SK-N-SH treated with all-trans-retinoic acid at 6 μM for 48 hours (cell line): ENCODE data around the gene FAM210A.
"Not testable (repeated sequence)": the region's sequence is repeated elsewhere in the genome, so short reads cannot be mapped to it uniquely, and the experiment has no call there.

Experiments
- ATAC-seq: fragments of 200-7000 bp; cut with Tn5 transposase; 3 replicates; pipeline ENCODE4 v1.9.1; 2020; ENCODE audit warnings: mild to moderate bottlenecking, moderate library complexity
- ARNTL ChIP-seq: fragments of 450-650 bp; formaldehyde crosslinking; IDR thresholded peaks from 2 replicates; pipeline ENCODE4 v1.5.0; 2020; ENCODE audit warnings: low read depth, mild to moderate bottlenecking, moderate library complexity, borderline replicate concordance
- BACH2 ChIP-seq: fragments of 250-450 bp; sonication (Bioruptor Pico); IDR thresholded peaks from 2 replicates; pipeline ENCODE4 v1.9.0; 2021; ENCODE audit warnings: mild to moderate bottlenecking, borderline replicate concordance
- CSDC2 ChIP-seq: fragments of 250-450 bp; sonication (Bioruptor Pico); IDR thresholded peaks from 2 replicates; pipeline ENCODE4 v1.5.0; 2020; ENCODE audit warnings: mild to moderate bottlenecking, moderate library complexity
- ESRRG ChIP-seq: fragments of 250-450 bp; sonication (Bioruptor Pico); IDR thresholded peaks from 2 replicates; pipeline ENCODE4 v1.6.1; 2021; ENCODE audit warnings: mild to moderate bottlenecking
- GLIS3 ChIP-seq: fragments of 250-450 bp; sonication (Bioruptor Pico); IDR thresholded peaks from 2 replicates; pipeline ENCODE4 v1.5.0; 2020; ENCODE audit warnings: mild to moderate bottlenecking, moderate library complexity
- ISL1 ChIP-seq: fragments of 250-450 bp; sonication (Bioruptor Pico); IDR thresholded peaks from 2 replicates; pipeline ENCODE4 v2.1.2; 2022; ENCODE audit warnings: mild to moderate bottlenecking, moderate library complexity
- OSR1 ChIP-seq: fragments of 250-450 bp; sonication (Bioruptor Pico); IDR thresholded peaks from 2 replicates; pipeline ENCODE4 v1.8.0; 2022; ENCODE audit warnings: moderate library complexity, mild to moderate bottlenecking, inconsistent platforms
- PPARA ChIP-seq: fragments of 250-450 bp; sonication (Bioruptor Pico); IDR thresholded peaks from 2 replicates; pipeline ENCODE4 v1.5.0; 2020; ENCODE audit warnings: mild to moderate bottlenecking, borderline replicate concordance
- RARB ChIP-seq: fragments of 250-450 bp; sonication (Bioruptor Pico); IDR thresholded peaks from 2 replicates; pipeline ENCODE4 v1.8.0; 2021; ENCODE audit warnings: mild to moderate bottlenecking, moderate library complexity
- SNAI2 ChIP-seq: fragments of 250-450 bp; sonication (Bioruptor Pico); IDR thresholded peaks from 2 replicates; pipeline ENCODE4 v1.5.0; 2020; ENCODE audit warnings: mild to moderate bottlenecking, moderate library complexity
- TCF4 ChIP-seq: fragments of 250-450 bp; sonication (Bioruptor Pico); IDR thresholded peaks from 2 replicates; pipeline ENCODE4 v1.8.0; 2021; ENCODE audit warnings: mild to moderate bottlenecking, moderate library complexity, borderline replicate concordance
- ZC3H10 ChIP-seq: fragments of 250-450 bp; sonication (Bioruptor Pico); IDR thresholded peaks from 2 replicates; pipeline ENCODE4 v1.5.1; 2021; ENCODE audit warnings: mild to moderate bottlenecking, moderate library complexity
- ZFP3 ChIP-seq: fragments of 250-450 bp; sonication (Bioruptor Pico); IDR thresholded peaks from 2 replicates; pipeline ENCODE4 v1.5.0; 2020; ENCODE audit warnings: mild to moderate bottlenecking, moderate library complexity
- ZNF565 ChIP-seq: fragments of 450-650 bp; formaldehyde crosslinking; conservative IDR thresholded peaks from 2 replicates; pipeline ENCODE4 v1.5.0; 2020; ENCODE audit warnings: low read depth, mild to moderate bottlenecking, moderate library complexity
- ZNF70 ChIP-seq: fragments of 450-650 bp; formaldehyde crosslinking; IDR thresholded peaks from 2 replicates; pipeline ENCODE4 v1.5.0; 2020; ENCODE audit warnings: mild to moderate bottlenecking, moderate library complexity
- ZNF8 ChIP-seq: fragments of 450-650 bp; formaldehyde crosslinking; IDR thresholded peaks from 2 replicates; pipeline ENCODE4 v1.5.0; 2020; ENCODE audit warnings: mild to moderate bottlenecking, moderate library complexity
- TF ChIP-seq, protein P1 (sequence below): fragments of 250-450 bp; sonication (Bioruptor Pico); IDR thresholded peaks from 2 replicates; pipeline ENCODE4 v1.5.0; 2020; ENCODE audit warnings: mild to moderate bottlenecking, moderate library complexity
- TF ChIP-seq, protein P2 (sequence below): fragments of 250-450 bp; sonication (Bioruptor Pico); IDR thresholded peaks from 2 replicates; pipeline ENCODE4 v1.5.1; 2021; ENCODE audit warnings: mild to moderate bottlenecking, moderate library complexity
- TF ChIP-seq, protein P3 (sequence below): fragments of 250-450 bp; sonication (Bioruptor Pico); IDR thresholded peaks from 2 replicates; pipeline ENCODE4 v1.8.0; 2020; ENCODE audit warnings: mild to moderate bottlenecking, moderate library complexity, borderline replicate concordance
- TF ChIP-seq, protein P4 (sequence below): fragments of 250-450 bp; sonication (Bioruptor Pico); IDR thresholded peaks from 2 replicates; pipeline ENCODE4 v1.8.0; 2021; ENCODE audit warnings: low read depth, mild to moderate bottlenecking, moderate library complexity, borderline replicate concordance
- TF ChIP-seq, protein P5 (sequence below): fragments of 250-450 bp; sonication (Bioruptor Pico); IDR thresholded peaks from 2 replicates; pipeline ENCODE4 v1.5.1; 2020; ENCODE audit warnings: low read depth, mild to moderate bottlenecking, moderate library complexity

FAM210A gene

DNA sequence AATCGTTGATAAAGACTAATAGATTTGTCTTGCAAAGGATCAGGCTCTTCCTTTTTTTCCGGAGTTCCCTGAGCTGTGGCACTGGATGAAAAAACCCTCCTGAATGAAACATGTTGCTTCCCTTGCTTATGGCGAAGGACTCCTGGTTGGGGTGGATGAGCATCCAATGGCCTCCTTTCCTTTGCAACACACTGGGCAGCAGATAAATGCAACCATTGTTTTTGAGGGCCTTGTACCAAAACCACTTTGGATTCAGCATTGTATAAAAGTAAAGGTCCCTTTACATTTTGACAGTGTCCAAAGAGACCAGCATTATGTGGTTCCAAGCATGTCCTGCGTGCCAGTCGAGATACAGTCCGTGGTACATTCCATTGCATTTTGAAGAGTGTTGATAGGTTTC lies 44.7 kb downstream of the FAM210A start:
- TF ChIP-seq OSR1 (CRISPR knock-in tag) (no peak), ZNF70 (no peak), RARB (CRISPR knock-in tag) (no peak), ZNF565 (CRISPR knock-in tag) (no peak), PPARA (CRISPR knock-in tag) (no peak), BACH2 (CRISPR knock-in tag) (no peak), ZC3H10 (CRISPR knock-in tag) (no peak), GLIS3 (CRISPR knock-in tag) (no peak), ZFP3 (CRISPR knock-in tag) (no peak), ESRRG (CRISPR knock-in tag) (no peak), ZNF8 (CRISPR knock-in tag) (no peak), ISL1 (no peak), TCF4 (CRISPR knock-in tag) (no peak), ARNTL (no peak)
- TF ChIP-seq, protein P1, sequence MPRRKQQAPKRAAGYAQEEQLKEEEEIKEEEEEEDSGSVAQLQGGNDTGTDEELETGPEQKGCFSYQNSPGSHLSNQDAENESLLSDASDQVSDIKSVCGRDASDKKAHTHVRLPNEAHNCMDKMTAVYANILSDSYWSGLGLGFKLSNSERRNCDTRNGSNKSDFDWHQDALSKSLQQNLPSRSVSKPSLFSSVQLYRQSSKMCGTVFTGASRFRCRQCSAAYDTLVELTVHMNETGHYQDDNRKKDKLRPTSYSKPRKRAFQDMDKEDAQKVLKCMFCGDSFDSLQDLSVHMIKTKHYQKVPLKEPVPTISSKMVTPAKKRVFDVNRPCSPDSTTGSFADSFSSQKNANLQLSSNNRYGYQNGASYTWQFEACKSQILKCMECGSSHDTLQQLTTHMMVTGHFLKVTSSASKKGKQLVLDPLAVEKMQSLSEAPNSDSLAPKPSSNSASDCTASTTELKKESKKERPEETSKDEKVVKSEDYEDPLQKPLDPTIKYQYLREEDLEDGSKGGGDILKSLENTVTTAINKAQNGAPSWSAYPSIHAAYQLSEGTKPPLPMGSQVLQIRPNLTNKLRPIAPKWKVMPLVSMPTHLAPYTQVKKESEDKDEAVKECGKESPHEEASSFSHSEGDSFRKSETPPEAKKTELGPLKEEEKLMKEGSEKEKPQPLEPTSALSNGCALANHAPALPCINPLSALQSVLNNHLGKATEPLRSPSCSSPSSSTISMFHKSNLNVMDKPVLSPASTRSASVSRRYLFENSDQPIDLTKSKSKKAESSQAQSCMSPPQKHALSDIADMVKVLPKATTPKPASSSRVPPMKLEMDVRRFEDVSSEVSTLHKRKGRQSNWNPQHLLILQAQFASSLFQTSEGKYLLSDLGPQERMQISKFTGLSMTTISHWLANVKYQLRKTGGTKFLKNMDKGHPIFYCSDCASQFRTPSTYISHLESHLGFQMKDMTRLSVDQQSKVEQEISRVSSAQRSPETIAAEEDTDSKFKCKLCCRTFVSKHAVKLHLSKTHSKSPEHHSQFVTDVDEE (CRISPR knock-in tag), result no peak
- TF ChIP-seq, protein P2, sequence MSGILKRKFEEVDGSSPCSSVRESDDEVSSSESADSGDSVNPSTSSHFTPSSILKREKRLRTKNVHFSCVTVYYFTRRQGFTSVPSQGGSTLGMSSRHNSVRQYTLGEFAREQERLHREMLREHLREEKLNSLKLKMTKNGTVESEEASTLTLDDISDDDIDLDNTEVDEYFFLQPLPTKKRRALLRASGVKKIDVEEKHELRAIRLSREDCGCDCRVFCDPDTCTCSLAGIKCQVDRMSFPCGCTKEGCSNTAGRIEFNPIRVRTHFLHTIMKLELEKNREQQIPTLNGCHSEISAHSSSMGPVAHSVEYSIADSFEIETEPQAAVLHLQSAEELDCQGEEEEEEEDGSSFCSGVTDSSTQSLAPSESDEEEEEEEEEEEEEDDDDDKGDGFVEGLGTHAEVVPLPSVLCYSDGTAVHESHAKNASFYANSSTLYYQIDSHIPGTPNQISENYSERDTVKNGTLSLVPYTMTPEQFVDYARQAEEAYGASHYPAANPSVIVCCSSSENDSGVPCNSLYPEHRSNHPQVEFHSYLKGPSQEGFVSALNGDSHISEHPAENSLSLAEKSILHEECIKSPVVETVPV, result no peak
- TF ChIP-seq, protein P3, sequence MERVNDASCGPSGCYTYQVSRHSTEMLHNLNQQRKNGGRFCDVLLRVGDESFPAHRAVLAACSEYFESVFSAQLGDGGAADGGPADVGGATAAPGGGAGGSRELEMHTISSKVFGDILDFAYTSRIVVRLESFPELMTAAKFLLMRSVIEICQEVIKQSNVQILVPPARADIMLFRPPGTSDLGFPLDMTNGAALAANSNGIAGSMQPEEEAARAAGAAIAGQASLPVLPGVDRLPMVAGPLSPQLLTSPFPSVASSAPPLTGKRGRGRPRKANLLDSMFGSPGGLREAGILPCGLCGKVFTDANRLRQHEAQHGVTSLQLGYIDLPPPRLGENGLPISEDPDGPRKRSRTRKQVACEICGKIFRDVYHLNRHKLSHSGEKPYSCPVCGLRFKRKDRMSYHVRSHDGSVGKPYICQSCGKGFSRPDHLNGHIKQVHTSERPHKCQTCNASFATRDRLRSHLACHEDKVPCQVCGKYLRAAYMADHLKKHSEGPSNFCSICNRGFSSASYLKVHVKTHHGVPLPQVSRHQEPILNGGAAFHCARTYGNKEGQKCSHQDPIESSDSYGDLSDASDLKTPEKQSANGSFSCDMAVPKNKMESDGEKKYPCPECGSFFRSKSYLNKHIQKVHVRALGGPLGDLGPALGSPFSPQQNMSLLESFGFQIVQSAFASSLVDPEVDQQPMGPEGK (CRISPR knock-in tag), result no peak
- ATAC-seq, result no peak

DNA sequence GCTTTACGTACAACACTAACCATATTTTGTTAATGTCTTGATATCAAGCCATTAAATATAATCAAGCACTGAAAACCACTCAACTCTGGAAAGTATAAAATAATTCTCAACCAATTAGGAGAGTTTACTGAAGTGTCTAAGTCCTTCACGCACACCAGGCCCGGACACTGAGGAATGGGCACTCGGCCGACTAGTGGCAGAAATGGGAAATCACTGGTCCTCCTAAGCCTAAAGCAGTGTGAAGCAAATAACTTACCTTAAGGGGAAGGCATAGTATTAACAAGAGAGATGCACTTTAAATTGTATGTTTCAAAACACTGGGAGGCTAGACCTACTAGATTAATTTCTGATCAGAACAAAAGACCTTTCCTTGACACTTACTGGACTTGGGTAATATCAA lies 45.7 kb downstream of the FAM210A start:
- TF ChIP-seq, protein P4, sequence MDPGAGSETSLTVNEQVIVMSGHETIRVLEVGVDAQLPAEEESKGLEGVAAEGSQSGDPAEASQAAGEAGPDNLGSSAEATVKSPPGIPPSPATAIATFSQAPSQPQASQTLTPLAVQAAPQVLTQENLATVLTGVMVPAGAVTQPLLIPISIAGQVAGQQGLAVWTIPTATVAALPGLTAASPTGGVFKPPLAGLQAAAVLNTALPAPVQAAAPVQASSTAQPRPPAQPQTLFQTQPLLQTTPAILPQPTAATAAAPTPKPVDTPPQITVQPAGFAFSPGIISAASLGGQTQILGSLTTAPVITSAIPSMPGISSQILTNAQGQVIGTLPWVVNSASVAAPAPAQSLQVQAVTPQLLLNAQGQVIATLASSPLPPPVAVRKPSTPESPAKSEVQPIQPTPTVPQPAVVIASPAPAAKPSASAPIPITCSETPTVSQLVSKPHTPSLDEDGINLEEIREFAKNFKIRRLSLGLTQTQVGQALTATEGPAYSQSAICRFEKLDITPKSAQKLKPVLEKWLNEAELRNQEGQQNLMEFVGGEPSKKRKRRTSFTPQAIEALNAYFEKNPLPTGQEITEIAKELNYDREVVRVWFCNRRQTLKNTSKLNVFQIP (CRISPR knock-in tag), result no peak
- no peak for TF ChIP-seq ESRRG (CRISPR knock-in tag)
- no peak for TF ChIP-seq RARB (CRISPR knock-in tag)
- TF ChIP-seq SNAI2, result no peak
- TF ChIP-seq ZFP3 (CRISPR knock-in tag), result no peak
- TF ChIP-seq, protein P5, sequence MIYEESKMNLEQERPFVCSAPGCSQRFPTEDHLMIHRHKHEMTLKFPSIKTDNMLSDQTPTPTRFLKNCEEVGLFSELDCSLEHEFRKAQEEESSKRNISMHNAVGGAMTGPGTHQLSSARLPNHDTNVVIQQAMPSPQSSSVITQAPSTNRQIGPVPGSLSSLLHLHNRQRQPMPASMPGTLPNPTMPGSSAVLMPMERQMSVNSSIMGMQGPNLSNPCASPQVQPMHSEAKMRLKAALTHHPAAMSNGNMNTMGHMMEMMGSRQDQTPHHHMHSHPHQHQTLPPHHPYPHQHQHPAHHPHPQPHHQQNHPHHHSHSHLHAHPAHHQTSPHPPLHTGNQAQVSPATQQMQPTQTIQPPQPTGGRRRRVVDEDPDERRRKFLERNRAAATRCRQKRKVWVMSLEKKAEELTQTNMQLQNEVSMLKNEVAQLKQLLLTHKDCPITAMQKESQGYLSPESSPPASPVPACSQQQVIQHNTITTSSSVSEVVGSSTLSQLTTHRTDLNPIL, result no peak
- TF ChIP-seq ISL1, result no peak
- no peak for TF ChIP-seq CSDC2 (CRISPR knock-in tag)
- TF ChIP-seq OSR1 (CRISPR knock-in tag), result no peak
- TF ChIP-seq PPARA (CRISPR knock-in tag), result no peak
- no peak for TF ChIP-seq ZC3H10 (CRISPR knock-in tag)
- TF ChIP-seq TCF4 (CRISPR knock-in tag), result no peak
- no peak for TF ChIP-seq GLIS3 (CRISPR knock-in tag)
- peak; percentile 56; the same call in 2 of the 3 replicates for ATAC-seq

DNA sequence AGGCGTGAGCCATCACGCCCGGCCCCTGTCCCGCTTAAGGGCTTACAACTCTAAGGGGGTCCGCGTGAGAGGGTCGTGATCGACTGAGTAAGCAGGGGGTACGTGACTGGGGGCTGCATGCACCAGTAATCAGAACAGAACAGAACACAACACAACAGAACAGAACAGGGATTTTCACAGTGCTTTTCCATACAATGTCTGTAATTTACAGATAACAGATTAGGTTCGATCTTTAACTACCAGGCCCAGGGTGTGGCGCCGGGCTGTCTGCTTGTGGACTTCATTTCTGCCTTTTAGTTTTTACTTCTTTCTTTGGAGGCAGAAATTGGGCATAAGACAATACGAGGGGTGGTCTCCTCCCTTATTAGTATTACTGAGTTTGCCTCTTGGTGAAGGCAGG lies 49.0 kb downstream of the FAM210A start:
- not testable (repeated sequence) for ATAC-seq
